Fibroblast of skin of scalp (primary cell): Measurements from ENCODE around the gene CACNB1.
A peak's percentile ranks its signal among the peaks of the same experiment; 100 is the strongest.

Source experiments
- DNase-seq: peaks from one replicate; pipeline ENCODE4 v3.0.0-alpha.2; 2013

Gene CACNB1

GRCh38 chr17:39200957-39201510 lies 3.6 kb upstream of the CACNB1 start:
- DNase-seq = no peak

- no peak for DNase-seq
These were observed 2.8 kb upstream of the CACNB1 start, which contains the start of gene RPL19 for GRCh38 chr17:39200070-39200879. TSS of gene RPL19 (plus strand) at chr17:39200283. CDS start at chr17:39200345, 62 bp downstream.

GRCh38 chr17:39199820-39200069 lies 2.3 kb upstream of the CACNB1 start:
- peak; percentile 95 for DNase-seq

- no peak for DNase-seq
These were observed 707 bp upstream of the CACNB1 start for GRCh38 chr17:39198186-39198566.

- peak; percentile 39 for DNase-seq
These were observed 619 bp downstream of the CACNB1 start for GRCh38 chr17:39196808-39197291.

- peak; percentile 26 for DNase-seq
These were observed 1.1 kb downstream of the CACNB1 start for GRCh38 chr17:39196241-39196807.

GRCh38 chr17:39195568-39196160 lies 1.8 kb downstream of the CACNB1 start:
- DNase-seq = no peak

- no peak for DNase-seq
These were observed 2.4 kb downstream of the CACNB1 start for GRCh38 chr17:39194985-39195524.

- DNase-seq = peak; percentile 79
These were observed 3.1 kb downstream of the CACNB1 start for GRCh38 chr17:39194089-39194984.

- DNase-seq = no peak
These were observed 4.1 kb downstream of the CACNB1 start for GRCh38 chr17:39193346-39193745.

- DNase-seq = no peak
These were observed 4.6 kb downstream of the CACNB1 start for GRCh38 chr17:39192901-39193300.

GRCh38 chr17:39191750-39192510 lies 5.5 kb downstream of the CACNB1 start:
- no peak for DNase-seq

- no peak for DNase-seq
These were observed 10.2 kb downstream of the CACNB1 start for GRCh38 chr17:39187152-39187830.

- no peak for DNase-seq
These were observed 10.9 kb downstream of the CACNB1 start for GRCh38 chr17:39186481-39187002.

- DNase-seq = no peak
These were observed 13.7 kb downstream of the CACNB1 start for GRCh38 chr17:39183720-39184119.

- DNase-seq = no peak
These were observed 14.4 kb downstream of the CACNB1 start for GRCh38 chr17:39183045-39183444.

GRCh38 chr17:39181303-39181702 lies 16.2 kb downstream of the CACNB1 start:
- no peak for DNase-seq

GRCh38 chr17:39178536-39178935 lies 18.9 kb downstream of the CACNB1 start:
- DNase-seq = no peak

GRCh38 chr17:39177256-39177655 lies 20.2 kb downstream of the CACNB1 start:
- DNase-seq = peak; percentile 43

GRCh38 chr17:39175695-39176093 lies 21.8 kb downstream of the CACNB1 start:
- DNase-seq = no peak
